ENCODE measurements around the gene TMEM87A. TPM values are rescaled to one million over a fixed set of nuclear protein-coding genes. Genes with fewer than 3 reads are reported as not detected.

Gene TMEM87A
- total and polyA plus RNA-seq, 2 of the 8 experiments (the other 6 are each of a cell fraction or from before 2014, with no cell fraction given), result 15.2 to 33.1 TPM

- no peak for TF ChIP-seq GTF2F1 (IDR thresholded peaks at IDR 0.05; ENCODE audit: borderline replicate concordance, low read depth, low read length)
Observed at GRCh38 chr15:42206406-42206805, 66.8 kb downstream of the TMEM87A start (continued).
